Measurements from ENCODE around the gene RAB40B.

Gene RAB40B

DNA sequence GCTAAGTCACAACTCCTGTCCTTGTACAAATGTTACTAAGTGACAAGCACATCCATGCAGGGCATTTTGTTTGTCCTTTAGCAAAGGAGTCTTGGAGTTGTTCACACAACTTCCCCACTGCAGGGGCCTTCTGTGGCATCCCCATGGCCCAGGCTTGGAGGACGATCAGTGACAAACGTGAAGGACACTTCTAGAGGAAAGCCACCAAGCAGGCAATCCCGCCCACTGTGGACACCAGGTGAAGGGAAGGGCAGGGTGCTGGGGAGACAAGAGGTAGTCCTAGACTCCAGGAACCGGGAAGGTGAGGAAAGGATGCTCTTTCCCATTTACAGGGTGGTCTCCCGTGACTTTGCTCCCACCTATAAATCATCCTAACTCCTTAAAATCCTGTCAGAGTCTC lies 54.4 kb downstream of the RAB40B start:
- no peak for DNase-seq (ENCODE audit: low spot score)
- TF ChIP-seq, protein P1, sequence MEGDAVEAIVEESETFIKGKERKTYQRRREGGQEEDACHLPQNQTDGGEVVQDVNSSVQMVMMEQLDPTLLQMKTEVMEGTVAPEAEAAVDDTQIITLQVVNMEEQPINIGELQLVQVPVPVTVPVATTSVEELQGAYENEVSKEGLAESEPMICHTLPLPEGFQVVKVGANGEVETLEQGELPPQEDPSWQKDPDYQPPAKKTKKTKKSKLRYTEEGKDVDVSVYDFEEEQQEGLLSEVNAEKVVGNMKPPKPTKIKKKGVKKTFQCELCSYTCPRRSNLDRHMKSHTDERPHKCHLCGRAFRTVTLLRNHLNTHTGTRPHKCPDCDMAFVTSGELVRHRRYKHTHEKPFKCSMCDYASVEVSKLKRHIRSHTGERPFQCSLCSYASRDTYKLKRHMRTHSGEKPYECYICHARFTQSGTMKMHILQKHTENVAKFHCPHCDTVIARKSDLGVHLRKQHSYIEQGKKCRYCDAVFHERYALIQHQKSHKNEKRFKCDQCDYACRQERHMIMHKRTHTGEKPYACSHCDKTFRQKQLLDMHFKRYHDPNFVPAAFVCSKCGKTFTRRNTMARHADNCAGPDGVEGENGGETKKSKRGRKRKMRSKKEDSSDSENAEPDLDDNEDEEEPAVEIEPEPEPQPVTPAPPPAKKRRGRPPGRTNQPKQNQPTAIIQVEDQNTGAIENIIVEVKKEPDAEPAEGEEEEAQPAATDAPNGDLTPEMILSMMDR (conservative IDR thresholded peaks at IDR 0.05; ENCODE audit: low read depth), result no peak
- ChIA-PET POLR2A (ENCODE audit: low non-redundant PET) (no interaction called here), CTCF (no interaction called here)
- no peak overlapping the region for H3K27ac ChIP-seq

DNA sequence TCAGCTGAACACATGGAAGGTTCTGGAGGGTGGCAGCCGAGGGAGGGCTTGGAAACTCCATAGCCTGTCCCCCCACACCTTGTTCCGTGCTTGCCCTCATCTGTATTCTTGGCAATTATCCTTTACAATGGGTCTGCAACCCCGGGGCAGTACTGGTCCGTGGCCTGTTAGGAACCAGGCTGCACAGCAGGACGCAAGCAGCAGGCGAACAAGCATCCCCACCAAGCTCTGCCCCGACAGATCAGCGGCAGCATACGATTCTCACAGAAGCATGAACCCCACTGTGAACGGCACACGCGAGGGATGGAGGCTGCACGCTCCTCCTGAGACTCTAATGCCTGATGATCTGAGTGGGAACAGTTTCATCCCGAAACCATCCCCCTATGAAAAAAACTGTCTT lies 56.5 kb downstream of the RAB40B start:
- TF ChIP-seq, protein P1 (conservative IDR thresholded peaks at IDR 0.05; ENCODE audit: low read depth), result no peak
- no peak for DNase-seq (ENCODE audit: low spot score)
- ChIA-PET POLR2A (ENCODE audit: low non-redundant PET) (no interaction called here), CTCF (no interaction called here)
- no peak overlapping the region for H3K27ac ChIP-seq

DNA sequence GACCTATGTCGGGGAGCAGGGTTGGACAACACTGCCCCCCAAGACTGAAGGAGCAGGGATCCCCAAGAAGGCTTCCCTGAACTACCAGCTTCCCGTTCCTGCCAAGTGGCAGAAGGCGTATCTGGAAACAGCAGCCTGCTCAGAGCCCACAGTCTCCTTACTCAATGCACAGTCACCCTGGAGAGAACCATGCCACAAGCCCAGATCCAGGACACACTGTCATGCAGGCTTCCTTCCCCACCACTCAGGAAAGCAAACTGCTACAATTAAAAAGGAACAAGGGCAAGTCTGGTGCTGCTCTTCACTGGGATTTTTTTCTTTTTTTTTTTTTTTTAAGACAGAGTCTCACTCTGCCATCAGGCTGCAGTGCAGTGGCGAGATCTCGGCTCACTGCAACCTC lies 58.5 kb downstream of the RAB40B start:
- H3K27ac ChIP-seq, result no peak overlapping the region
- CTCF ChIA-PET, result no interaction called here
- DNase-seq (ENCODE audit: low spot score), result no peak
- POLR2A ChIA-PET (ENCODE audit: low non-redundant PET), result no interaction called here
- TF ChIP-seq, protein P1 (conservative IDR thresholded peaks at IDR 0.05; ENCODE audit: low read depth), result no peak

DNA sequence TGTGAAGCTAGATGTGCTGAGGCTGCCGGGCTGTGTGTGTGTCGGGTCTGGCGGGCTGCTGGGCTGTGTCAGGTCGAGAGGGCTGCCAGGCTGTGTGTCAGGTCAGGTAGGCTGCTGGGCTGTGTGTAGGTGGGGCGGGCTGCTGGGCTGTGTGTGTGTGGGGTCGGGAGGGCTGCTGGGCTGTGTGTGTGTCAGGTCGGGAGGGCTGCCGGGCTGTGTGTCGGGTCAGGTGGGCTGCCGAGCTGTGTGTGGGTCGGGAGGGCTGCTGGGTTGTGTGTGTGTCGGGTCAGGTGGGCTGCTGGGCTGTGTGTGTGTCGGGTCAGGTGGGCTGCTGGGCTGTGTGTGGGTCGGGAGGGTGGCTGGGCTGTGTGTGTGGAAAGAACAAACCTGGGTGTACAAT lies 58.9 kb downstream of the RAB40B start:
- ChIA-PET CTCF (no interaction called here), POLR2A (ENCODE audit: low non-redundant PET) (no interaction called here)
- H3K27ac ChIP-seq, result no peak overlapping the region
- TF ChIP-seq, protein P1 (conservative IDR thresholded peaks at IDR 0.05; ENCODE audit: low read depth), result no peak
- DNase-seq (ENCODE audit: low spot score), result no peak

DNA sequence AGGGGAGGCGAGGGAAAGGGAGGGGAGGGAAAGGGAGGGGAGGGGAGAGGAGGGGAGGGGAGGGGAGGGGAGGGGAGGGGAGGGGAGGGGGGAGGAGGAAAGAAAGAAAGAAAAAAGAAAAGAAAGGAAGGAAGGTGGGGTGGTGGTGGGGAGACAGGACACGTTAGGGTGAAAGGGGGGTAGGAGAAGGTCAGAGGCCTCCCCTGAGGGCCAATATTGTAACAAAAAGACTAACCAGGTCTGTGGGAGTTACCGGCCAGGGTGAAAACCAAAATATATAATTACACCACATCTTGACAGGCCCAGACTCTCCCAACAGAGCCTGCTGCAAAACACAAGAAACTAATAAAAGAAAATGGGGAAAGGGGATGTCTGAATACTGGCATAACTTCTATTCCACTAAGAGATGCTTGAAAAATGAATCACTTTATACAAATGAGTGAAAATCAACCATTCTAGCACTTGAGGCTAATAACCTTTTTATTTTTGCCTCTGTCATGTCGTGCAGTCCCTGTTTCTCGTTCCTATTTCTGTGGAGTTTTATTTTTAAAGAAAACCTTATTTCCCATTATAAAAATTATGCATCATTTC lies 60.2 kb downstream of the RAB40B start:
- no peak for DNase-seq (ENCODE audit: low spot score)
- CTCF ChIA-PET, result no interaction called here
- H3K27ac ChIP-seq, result no peak overlapping the region
- POLR2A ChIA-PET (ENCODE audit: low non-redundant PET), result no interaction called here
- TF ChIP-seq, protein P1 (conservative IDR thresholded peaks at IDR 0.05; ENCODE audit: low read depth), result no peak

DNA sequence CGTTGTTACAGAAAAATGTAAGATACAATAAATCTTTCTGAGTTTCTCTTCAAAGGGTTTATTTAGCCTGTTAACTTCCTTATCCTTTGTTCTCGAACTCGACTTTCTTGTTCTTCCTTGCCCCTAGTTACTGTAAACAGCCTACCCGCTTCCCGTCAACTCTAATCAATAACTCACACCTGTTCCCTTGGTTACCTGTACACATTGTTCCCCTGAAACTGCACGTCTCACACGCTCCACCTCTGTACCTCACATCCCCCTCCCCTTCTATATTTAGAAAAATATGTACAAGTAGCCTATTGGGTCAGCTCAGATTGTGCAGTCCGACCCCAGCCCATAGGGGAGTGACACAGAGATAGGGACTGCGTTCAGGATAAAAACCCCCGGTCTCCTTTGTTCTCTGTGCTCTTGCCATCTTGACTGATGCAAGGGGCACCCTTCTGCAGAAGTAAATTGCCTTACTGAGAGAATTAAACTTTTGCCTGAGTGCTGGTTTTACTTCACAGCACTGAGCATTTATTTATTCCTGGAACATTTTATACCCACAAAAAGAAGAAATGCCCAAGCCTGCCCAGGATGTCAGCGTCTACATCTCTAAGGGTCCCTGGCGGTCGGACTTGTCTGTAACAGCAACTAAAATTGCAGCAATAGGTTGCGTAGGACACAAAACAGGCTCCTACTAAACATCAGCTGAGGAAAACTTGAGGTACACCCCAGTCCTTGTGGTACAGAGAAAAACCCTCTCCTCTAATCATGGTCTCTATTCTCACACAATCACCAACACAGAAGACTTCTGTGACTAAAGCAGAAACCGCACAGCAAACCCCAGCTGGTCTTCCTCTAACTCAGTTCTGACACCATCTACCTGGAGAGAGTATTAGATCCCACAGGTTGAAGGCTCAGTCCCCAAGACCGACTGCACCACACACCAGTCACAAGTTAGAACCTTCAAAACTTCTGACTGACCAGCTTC lies 61.6 kb downstream of the RAB40B start:
- no peak overlapping the region for H3K27ac ChIP-seq
- TF ChIP-seq, protein P1 (conservative IDR thresholded peaks at IDR 0.05; ENCODE audit: low read depth), result no peak
- POLR2A ChIA-PET (ENCODE audit: low non-redundant PET), result no interaction called here
- CTCF ChIA-PET, result no interaction called here
- DNase-seq (ENCODE audit: low spot score), result no peak
